HFFc6 (cell line): ENCODE measurements around the gene DDC. TPM values are rescaled to one million over a fixed set of nuclear protein-coding genes. Genes with fewer than 3 reads are reported as not detected.
"Not testable (repeated sequence)": the region's sequence is repeated elsewhere in the genome, so short reads cannot be mapped to it uniquely, and the experiment has no call there.

Source experiments
- DNase-seq: peaks from one replicate; pipeline ENCODE4 v3.0.0-alpha.2; 2018
- H3K27ac Mint-ChIP-seq: 2 replicates; pipeline ENCODE4 v1.8.0; 2020; ENCODE audit warnings: mild to moderate bottlenecking, mixed read lengths
- H3K27me3 Mint-ChIP-seq: 2 replicates; pipeline ENCODE4 v1.8.0; 2021; ENCODE audit warnings: mild to moderate bottlenecking, moderate library complexity, mixed read lengths; ENCODE audit not compliant: insufficient read depth
- H3K36me3 Mint-ChIP-seq: 2 replicates; pipeline ENCODE4 v1.8.0; 2021; ENCODE audit warnings: low read depth, mixed read lengths
- H3K4me1 Mint-ChIP-seq: 2 replicates; pipeline ENCODE4 v1.8.0; 2020; ENCODE audit warnings: low read depth, mixed read lengths
- H3K4me3 Mint-ChIP-seq: 2 replicates; pipeline ENCODE4 v1.8.0; 2020; ENCODE audit warnings: mild to moderate bottlenecking, moderate library complexity, mixed read lengths
- H3K9me3 Mint-ChIP-seq: 2 replicates; pipeline ENCODE4 v1.8.0; 2020; ENCODE audit warnings: mild to moderate bottlenecking, mixed read lengths
- CTCF ChIP-seq: fragments of 200-600 bp; sonication (generic); IDR thresholded peaks from 2 replicates; pipeline ENCODE4 v1.5.0; 2021; ENCODE audit warnings: antibody characterized with exemption, mild to moderate bottlenecking
- total RNA-seq, 6 experiments: library from RNA; stranded (reverse); fragmentation: NEBNext Ultra II Directional; extraction: Animal tissue kit (Norgen Biotek cat#: 25700); gene quantifications; 2 replicates in 1 of 6; 3 replicates in 5 of 6; pipeline ENCODE4 v1.2.3, GENCODE V29; 2021

DDC gene
- total RNA-seq, 6 experiments from 2014 or later = not detected

- peaks cover 55% of the 10 kb centered on the region for H3K4me1 Mint-ChIP-seq
Observed at GRCh38 chr7:50531928-50532327, 33.3 kb downstream of the DDC start.

GRCh38 chr7:50531401-50531911, 33.7 kb downstream of the DDC start:
- no peak for DNase-seq
- no peak for TF ChIP-seq CTCF
- no peak overlapping the region for H3K27ac Mint-ChIP-seq
- H3K9me3 Mint-ChIP-seq = no peaks in the 10 kb centered on the region
- H3K4me1 Mint-ChIP-seq = peaks cover 51% of the 10 kb centered on the region
- no peaks in the 10 kb centered on the region for H3K36me3 Mint-ChIP-seq
- H3K4me3 Mint-ChIP-seq = no peak overlapping the region
- peaks cover 12% of the 10 kb centered on the region for H3K27me3 Mint-ChIP-seq

More at GRCh38 chr7:50531928-50532327, 33.3 kb downstream of the DDC start:
- no peak for TF ChIP-seq CTCF
- Mint-ChIP-seq H3K4me3 (no peak overlapping the region), H3K27ac (no peak overlapping the region), H3K9me3 (no peaks in the 10 kb centered on the region), H3K36me3 (no peaks in the 10 kb centered on the region), H3K27me3 (peaks cover 12% of the 10 kb centered on the region)
- DNase-seq = no peak

DNA sequence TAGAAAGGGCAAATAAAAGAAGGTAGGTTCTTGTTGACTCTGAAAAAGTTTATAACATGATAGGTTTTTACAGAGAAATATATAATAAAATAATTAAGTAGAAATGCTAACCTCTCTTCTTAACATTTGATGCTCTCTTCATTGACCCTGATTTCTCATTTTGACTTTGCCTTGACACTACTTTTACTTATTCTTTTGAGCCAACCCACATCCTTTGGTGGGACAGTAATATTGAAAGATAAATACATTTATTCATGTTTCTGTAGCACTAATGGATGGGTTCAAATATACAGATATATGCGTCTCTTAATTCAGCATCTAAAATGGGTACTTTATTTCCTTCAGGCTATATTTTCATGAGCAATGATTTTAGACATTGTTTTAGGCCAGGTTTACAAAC, 34.4 kb downstream of the DDC start:
- no peaks in the 10 kb centered on the region for H3K36me3 Mint-ChIP-seq
- no peak for TF ChIP-seq CTCF
- H3K27ac Mint-ChIP-seq = no peak overlapping the region
- H3K4me3 Mint-ChIP-seq = no peak overlapping the region
- peaks cover 44% of the 10 kb centered on the region for H3K4me1 Mint-ChIP-seq
- peaks cover 12% of the 10 kb centered on the region for H3K27me3 Mint-ChIP-seq
- H3K9me3 Mint-ChIP-seq = no peaks in the 10 kb centered on the region
- no peak for DNase-seq

- DNase-seq = no peak
- H3K9me3 Mint-ChIP-seq = no peaks in the 10 kb centered on the region
- no peak overlapping the region for H3K4me3 Mint-ChIP-seq
- no peaks in the 10 kb centered on the region for H3K36me3 Mint-ChIP-seq
- peaks cover 30% of the 10 kb centered on the region for H3K4me1 Mint-ChIP-seq
- H3K27ac Mint-ChIP-seq = no peak overlapping the region
- TF ChIP-seq CTCF = no peak
- H3K27me3 Mint-ChIP-seq = peaks cover 12% of the 10 kb centered on the region
Observed at GRCh38 chr7:50529093-50529862, 35.9 kb downstream of the DDC start.

GRCh38 chr7:50528266-50529092, 36.7 kb downstream of the DDC start:
- peaks cover 22% of the 10 kb centered on the region for H3K4me1 Mint-ChIP-seq
- DNase-seq = no peak
- no peak overlapping the region for H3K27ac Mint-ChIP-seq
- no peaks in the 10 kb centered on the region for H3K36me3 Mint-ChIP-seq
- TF ChIP-seq CTCF = no peak
- no peaks in the 10 kb centered on the region for H3K9me3 Mint-ChIP-seq
- no peak overlapping the region for H3K4me3 Mint-ChIP-seq
- peaks cover 12% of the 10 kb centered on the region for H3K27me3 Mint-ChIP-seq

DNA sequence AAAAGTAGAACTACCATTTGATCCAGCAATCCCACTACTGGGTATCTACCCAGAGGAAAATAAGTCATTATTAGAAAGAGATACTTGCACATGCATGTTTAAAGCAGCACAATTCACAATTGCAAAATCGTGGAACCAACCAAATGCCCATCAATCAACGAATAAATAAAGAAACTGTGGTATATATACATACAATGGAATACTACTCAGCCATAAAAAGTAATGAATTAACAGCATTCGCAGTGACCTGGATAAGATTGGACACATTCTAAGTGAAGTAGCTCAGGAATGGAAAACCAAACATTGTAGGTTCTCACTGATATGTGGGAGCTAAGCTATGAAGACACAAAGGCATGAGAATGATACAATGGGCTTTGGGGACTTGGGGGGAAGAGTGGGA, 45.9 kb downstream of the DDC start:
- not testable (repeated sequence) for DNase-seq, H3K9me3 Mint-ChIP-seq, H3K27ac Mint-ChIP-seq, H3K4me1 Mint-ChIP-seq, H3K4me3 Mint-ChIP-seq, H3K36me3 Mint-ChIP-seq
- peaks cover 12% of the 10 kb centered on the region for H3K27me3 Mint-ChIP-seq
